Activated CD4-positive, alpha-beta memory T cell treated with anti-CD3 and anti-CD28 coated beads for 36 hours (primary cell): ENCODE results near the gene NPS. TPM values are rescaled to one million over a fixed set of nuclear protein-coding genes. Genes with fewer than 3 reads are reported as not detected.

Experiments used
- CTCF ChIA-PET: fragments of 350-600 bp; sonication (Branson Sonifier 250); formaldehyde crosslinking; loops from one replicate; lab custom pipeline; 2021; ENCODE audit warnings: antibody characterized with exemption, inconsistent platforms; lab: Charles Lee
- POLR2A ChIA-PET: fragments of 350-600 bp; sonication (Branson Sonifier 250); formaldehyde crosslinking; loops from one replicate; lab custom pipeline; 2021; ENCODE audit warnings: antibody characterized with exemption; lab: Charles Lee
- DNase-seq: peaks from one replicate; pipeline ENCODE4 v3.0.0-alpha.2; 2020
- H3K27ac Mint-ChIP-seq: one replicate; pipeline ENCODE4 v1.8.0; 2021; ENCODE audit warnings: mixed read lengths
- H3K27me3 Mint-ChIP-seq: one replicate; pipeline ENCODE4 v1.8.0; 2021; ENCODE audit warnings: mixed read lengths
- H3K36me3 Mint-ChIP-seq: one replicate; pipeline ENCODE4 v1.8.0; 2021; ENCODE audit warnings: mixed read lengths
- H3K4me1 Mint-ChIP-seq: one replicate; pipeline ENCODE4 v1.8.0; 2021; ENCODE audit warnings: low read depth, mixed read lengths
- H3K4me3 Mint-ChIP-seq: one replicate; pipeline ENCODE4 v1.8.0; 2021; ENCODE audit warnings: mild to moderate bottlenecking, mixed read lengths
- H3K9me3 Mint-ChIP-seq: one replicate; pipeline ENCODE4 v1.8.0; 2021; ENCODE audit warnings: mixed read lengths
- intact Hi-C: fragments of 100-400 bp; cut with micrococcal nuclease; formaldehyde crosslinking; loops from one replicate; pipeline ENCODE4 v1.15.1; 2023
- total RNA-seq, 2 experiments: library from RNA; stranded (reverse); gene quantifications; one replicate each; pipeline ENCODE4 v1.2.3, GENCODE V29; 2021

The NPS gene
- total RNA-seq, 2 experiments from 2014 or later: not detected

GRCh38 chr10:127564644-127565043 lies 15.5 kb downstream of the NPS start:
- CTCF ChIA-PET: interaction anchor here (0.6 to 2.8 kb wide), 4 partner anchors 99 to 447 kb away, joined by 3 to 17 read pairs (median 3); no protein-coding TSS in a partner anchor
- Mint-ChIP-seq H3K27ac (no peak overlapping the region), H3K9me3 (peaks cover under 1% of the 10 kb centered on the region), H3K36me3 (no peaks in the 10 kb centered on the region), H3K27me3 (no peaks in the 10 kb centered on the region), H3K4me1 (no peaks in the 10 kb centered on the region), H3K4me3 (no peak overlapping the region)
- POLR2A ChIA-PET: no interaction called here
- DNase-seq: no peak
- intact Hi-C loops: loop anchor here (5.0 kb wide), 1 partner anchor 288 kb away; no protein-coding TSS in a partner anchor

GRCh38 chr10:127565583-127565982 lies 16.5 kb downstream of the NPS start:
- Mint-ChIP-seq H3K9me3 (no peaks in the 10 kb centered on the region), H3K27ac (no peak overlapping the region), H3K36me3 (no peaks in the 10 kb centered on the region), H3K27me3 (no peaks in the 10 kb centered on the region), H3K4me3 (no peak overlapping the region), H3K4me1 (no peaks in the 10 kb centered on the region)
- no peak for DNase-seq
- POLR2A ChIA-PET: no interaction called here
- intact Hi-C loops: no loop called here
- CTCF ChIA-PET: interaction anchor here (2.8 kb wide), 1 partner anchor 288 kb away, joined by 17 read pairs; no protein-coding TSS in a partner anchor

- intact Hi-C loops: no loop called here
- no peak for DNase-seq
- Mint-ChIP-seq H3K4me3 (no peak overlapping the region), H3K9me3 (peaks cover 11% of the 10 kb centered on the region), H3K4me1 (no peaks in the 10 kb centered on the region), H3K27ac (no peak overlapping the region), H3K27me3 (no peaks in the 10 kb centered on the region), H3K36me3 (no peaks in the 10 kb centered on the region)
- POLR2A ChIA-PET: no interaction called here
- CTCF ChIA-PET: no interaction called here
Observed at GRCh38 chr10:127569210-127569609, 20.1 kb downstream of the NPS start.

- ChIA-PET CTCF (no interaction called here), POLR2A (no interaction called here)
- Mint-ChIP-seq H3K27ac (no peak overlapping the region), H3K9me3 (peaks cover 11% of the 10 kb centered on the region), H3K4me1 (no peaks in the 10 kb centered on the region), H3K27me3 (no peaks in the 10 kb centered on the region), H3K4me3 (no peak overlapping the region), H3K36me3 (no peaks in the 10 kb centered on the region)
- no peak for DNase-seq
- intact Hi-C loops: no loop called here
Observed at GRCh38 chr10:127570036-127570435, 20.9 kb downstream of the NPS start.

- DNase-seq: no peak
- H3K36me3 Mint-ChIP-seq: no peaks in the 10 kb centered on the region
- H3K4me3 Mint-ChIP-seq: no peak overlapping the region
- CTCF ChIA-PET: no interaction called here
- H3K4me1 Mint-ChIP-seq: no peaks in the 10 kb centered on the region
- intact Hi-C loops: no loop called here
- H3K27ac Mint-ChIP-seq: no peak overlapping the region
- POLR2A ChIA-PET: no interaction called here
- H3K27me3 Mint-ChIP-seq: no peaks in the 10 kb centered on the region
- H3K9me3 Mint-ChIP-seq: peaks cover 11% of the 10 kb centered on the region
Observed at GRCh38 chr10:127571386-127571785, 22.3 kb downstream of the NPS start.

GRCh38 chr10:127576051-127576450 lies 26.9 kb downstream of the NPS start:
- Mint-ChIP-seq H3K4me3 (no peak overlapping the region), H3K27ac (no peak overlapping the region), H3K4me1 (no peaks in the 10 kb centered on the region), H3K9me3 (peaks cover 11% of the 10 kb centered on the region), H3K36me3 (no peaks in the 10 kb centered on the region), H3K27me3 (peaks cover 1% of the 10 kb centered on the region)
- no peak for DNase-seq
- CTCF ChIA-PET: no interaction called here
- POLR2A ChIA-PET: no interaction called here
- intact Hi-C loops: no loop called here

GRCh38 chr10:127576740-127577161 lies 27.6 kb downstream of the NPS start:
- Mint-ChIP-seq H3K27me3 (peaks cover 1% of the 10 kb centered on the region), H3K36me3 (no peaks in the 10 kb centered on the region), H3K4me1 (no peaks in the 10 kb centered on the region), H3K27ac (no peak overlapping the region), H3K9me3 (peaks cover 11% of the 10 kb centered on the region), H3K4me3 (no peak overlapping the region)
- ChIA-PET CTCF (no interaction called here), POLR2A (no interaction called here)
- intact Hi-C loops: no loop called here
- DNase-seq: no peak

GRCh38 chr10:127577376-127578258 lies 28.5 kb downstream of the NPS start:
- DNase-seq: no peak
- no peak overlapping the region for H3K27ac Mint-ChIP-seq
- H3K4me3 Mint-ChIP-seq: no peak overlapping the region
- H3K27me3 Mint-ChIP-seq: peaks cover 1% of the 10 kb centered on the region
- H3K9me3 Mint-ChIP-seq: peaks cover 11% of the 10 kb centered on the region
- H3K4me1 Mint-ChIP-seq: no peaks in the 10 kb centered on the region
- ChIA-PET CTCF (no interaction called here), POLR2A (no interaction called here)
- H3K36me3 Mint-ChIP-seq: no peaks in the 10 kb centered on the region
- intact Hi-C loops: no loop called here

- CTCF ChIA-PET: interaction anchor here (0.5 kb wide), 1 partner anchor 17 kb away, joined by 3 read pairs; no protein-coding TSS in a partner anchor
- no peaks in the 10 kb centered on the region for H3K36me3 Mint-ChIP-seq
- peaks cover 5% of the 10 kb centered on the region for H3K9me3 Mint-ChIP-seq
- H3K27me3 Mint-ChIP-seq: peaks cover 1% of the 10 kb centered on the region
- H3K4me3 Mint-ChIP-seq: no peak overlapping the region
- H3K27ac Mint-ChIP-seq: no peak overlapping the region
- DNase-seq: no peak
- POLR2A ChIA-PET: no interaction called here
- intact Hi-C loops: no loop called here
- H3K4me1 Mint-ChIP-seq: no peaks in the 10 kb centered on the region
Observed at GRCh38 chr10:127578259-127578960, 29.3 kb downstream of the NPS start.

GRCh38 chr10:127578961-127579305 lies 29.8 kb downstream of the NPS start:
- H3K4me1 Mint-ChIP-seq: no peaks in the 10 kb centered on the region
- H3K9me3 Mint-ChIP-seq: no peaks in the 10 kb centered on the region
- peaks cover 1% of the 10 kb centered on the region for H3K27me3 Mint-ChIP-seq
- no peak overlapping the region for H3K27ac Mint-ChIP-seq
- no peak for DNase-seq
- no peaks in the 10 kb centered on the region for H3K36me3 Mint-ChIP-seq
- POLR2A ChIA-PET: no interaction called here
- CTCF ChIA-PET: no interaction called here
- intact Hi-C loops: no loop called here
- no peak overlapping the region for H3K4me3 Mint-ChIP-seq

GRCh38 chr10:127579640-127580039 lies 30.5 kb downstream of the NPS start:
- Mint-ChIP-seq H3K4me1 (no peaks in the 10 kb centered on the region), H3K27ac (no peak overlapping the region), H3K36me3 (no peaks in the 10 kb centered on the region), H3K27me3 (peaks cover 1% of the 10 kb centered on the region), H3K4me3 (no peak overlapping the region), H3K9me3 (no peaks in the 10 kb centered on the region)
- ChIA-PET CTCF (no interaction called here), POLR2A (no interaction called here)
- intact Hi-C loops: no loop called here
- no peak for DNase-seq

- POLR2A ChIA-PET: no interaction called here
Observed at GRCh38 chr10:127580822-127581221, 31.7 kb downstream of the NPS start.

More at GRCh38 chr10:127580822-127581221, 31.7 kb downstream of the NPS start:
- no peaks in the 10 kb centered on the region for H3K9me3 Mint-ChIP-seq
- CTCF ChIA-PET: no interaction called here
- H3K4me3 Mint-ChIP-seq: no peak overlapping the region
- no peak for DNase-seq
- intact Hi-C loops: no loop called here
- no peak overlapping the region for H3K27ac Mint-ChIP-seq
- peaks cover 1% of the 10 kb centered on the region for H3K27me3 Mint-ChIP-seq
- no peaks in the 10 kb centered on the region for H3K36me3 Mint-ChIP-seq
- H3K4me1 Mint-ChIP-seq: no peaks in the 10 kb centered on the region
